ENCODE results near the gene CLTB.

DNA sequence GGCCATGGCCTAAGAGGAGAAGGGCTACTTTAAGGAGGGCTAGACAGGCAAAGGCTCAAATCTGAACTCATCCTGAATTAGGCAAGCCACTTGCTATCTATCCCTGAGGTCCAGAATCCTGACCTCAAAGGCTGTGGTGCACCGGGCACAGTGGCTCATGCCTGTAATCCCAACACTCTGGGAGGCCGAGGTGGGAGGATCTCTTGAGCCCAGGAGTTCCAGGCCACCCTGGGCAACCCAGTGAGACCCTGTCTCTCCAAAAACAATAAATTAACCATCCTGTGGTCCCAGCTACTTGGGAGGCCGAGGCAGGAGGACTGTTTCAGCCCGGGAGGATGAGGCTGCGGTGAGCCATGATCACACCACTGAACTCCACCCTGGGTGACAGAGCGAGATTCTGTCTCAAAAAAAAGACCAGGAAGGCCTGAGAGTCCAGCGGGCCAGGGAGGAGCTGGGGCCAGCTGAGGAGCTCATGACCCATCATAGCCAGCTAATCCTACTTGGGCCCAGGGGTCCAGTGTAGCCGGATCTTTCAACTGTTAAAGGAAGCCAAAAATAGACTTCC, 31.9 kb downstream of the CLTB start:
- TF ChIP-seq, protein P1, sequence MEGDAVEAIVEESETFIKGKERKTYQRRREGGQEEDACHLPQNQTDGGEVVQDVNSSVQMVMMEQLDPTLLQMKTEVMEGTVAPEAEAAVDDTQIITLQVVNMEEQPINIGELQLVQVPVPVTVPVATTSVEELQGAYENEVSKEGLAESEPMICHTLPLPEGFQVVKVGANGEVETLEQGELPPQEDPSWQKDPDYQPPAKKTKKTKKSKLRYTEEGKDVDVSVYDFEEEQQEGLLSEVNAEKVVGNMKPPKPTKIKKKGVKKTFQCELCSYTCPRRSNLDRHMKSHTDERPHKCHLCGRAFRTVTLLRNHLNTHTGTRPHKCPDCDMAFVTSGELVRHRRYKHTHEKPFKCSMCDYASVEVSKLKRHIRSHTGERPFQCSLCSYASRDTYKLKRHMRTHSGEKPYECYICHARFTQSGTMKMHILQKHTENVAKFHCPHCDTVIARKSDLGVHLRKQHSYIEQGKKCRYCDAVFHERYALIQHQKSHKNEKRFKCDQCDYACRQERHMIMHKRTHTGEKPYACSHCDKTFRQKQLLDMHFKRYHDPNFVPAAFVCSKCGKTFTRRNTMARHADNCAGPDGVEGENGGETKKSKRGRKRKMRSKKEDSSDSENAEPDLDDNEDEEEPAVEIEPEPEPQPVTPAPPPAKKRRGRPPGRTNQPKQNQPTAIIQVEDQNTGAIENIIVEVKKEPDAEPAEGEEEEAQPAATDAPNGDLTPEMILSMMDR (IDR thresholded peaks at IDR 0.05), result no peak
- no peak for TF ChIP-seq POLR2A (IDR thresholded peaks at IDR 0.05)

Data from body of pancreas (tissue), 4 donors.